ENCODE data around the gene NUCB1. TPM values are rescaled to one million over a fixed set of nuclear protein-coding genes. Genes with fewer than 3 reads are reported as not detected.

Gene NUCB1
- total and polyA plus RNA-seq, 2 donors (not counting 3 experiments of a cell fraction or from before 2014, with no cell fraction given), result 194 to 231 TPM

DNA sequence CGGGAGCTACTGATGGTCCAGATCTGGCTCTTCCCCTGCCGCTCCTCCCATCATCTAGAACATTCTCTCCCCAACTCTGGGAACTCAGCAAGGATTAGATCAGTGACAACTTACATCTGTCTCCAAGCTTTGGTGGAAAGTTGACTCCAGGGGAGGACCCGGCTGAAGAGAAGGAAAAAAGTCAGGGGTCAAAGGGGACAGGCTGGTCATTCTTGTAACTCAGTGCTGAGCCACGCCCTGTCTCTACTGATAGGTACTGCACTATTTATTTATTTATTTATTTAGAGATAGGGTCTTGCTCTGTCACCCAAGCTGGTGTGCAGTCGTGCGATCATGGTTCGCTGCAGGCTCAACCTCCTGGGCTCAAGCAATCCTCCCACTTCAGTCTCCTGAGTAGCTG is 46.0 kb upstream of the NUCB1 start:
- Histone ChIP-seq H4K20me1 (replicated peaks; ENCODE audit: control insufficient read depth, extremely low read depth, insufficient read depth, low read length) (no peaks in the 10 kb centered on the region), H3K4me2 (ENCODE audit: insufficient read depth, low read length) (no peak overlapping the region), H3K9ac (replicated peaks; ENCODE audit: extremely low read depth, insufficient read depth, low read length) (no peak overlapping the region), H3K79me2 (ENCODE audit: control insufficient read depth, insufficient read depth, low read length) (no peaks in the 10 kb centered on the region), H3K4me1 (ENCODE audit: control insufficient read depth, extremely low read depth, insufficient read depth, low read length) (no peaks in the 10 kb centered on the region), H3K9me1 (replicated peaks; ENCODE audit: control insufficient read depth, extremely low read depth, insufficient read depth, low read length) (no peaks in the 10 kb centered on the region), H3K9me3 (replicated peaks; ENCODE audit: control insufficient read depth, insufficient read depth, low read length) (no peaks in the 10 kb centered on the region), H3K27me3 (ENCODE audit: control insufficient read depth in 2 of 2, insufficient read depth in 2 of 2, low read length in 2 of 2) (no peaks in the 10 kb centered on the region), H3K36me3 (ENCODE audit: control insufficient read depth in 2 of 2, extremely low read depth in 1 of 2, insufficient read depth in 2 of 2, low read length in 2 of 2) (no peaks in the 10 kb centered on the region), H3K4me3 (replicated peaks in 1 of 3; ENCODE audit: insufficient read depth in 1 of 3, low read depth in 1 of 3, low read length in 3 of 3) (no peak overlapping the region), H3K27ac (ENCODE audit: insufficient read depth, low read depth, low read length) (no peak overlapping the region), H2AFZ (ENCODE audit: low read depth, low read length) (no peak overlapping the region)
- ChIA-PET POLR2A (interaction anchor here (1.7 kb wide), 1 partner anchor 18 kb away, joined by 4 read pairs; the partner anchor contains the start of gene PPP1R15A), CTCF (interaction anchor here (1.1 to 6.7 kb wide), 4 partner anchors 12 to 117 kb away, joined by 3 to 47 read pairs (median 16); no protein-coding TSS in a partner anchor)
- no TSS peak for BruUV-seq (replicated peaks)
- no peak for TF ChIP-seq POLR2A (IDR thresholded peaks at IDR 0.05; ENCODE audit: low read depth, low read length)
- TF ChIP-seq EZH2 (IDR thresholded peaks at IDR 0.05; ENCODE audit: borderline replicate concordance, low read depth, low read length, severe bottlenecking), result no peak
- no peak for TF ChIP-seq POLR2AphosphoS5 (IDR thresholded peaks at IDR 0.05; ENCODE audit: insufficient read depth, low read depth, low read length)
- TF ChIP-seq, protein P1, sequence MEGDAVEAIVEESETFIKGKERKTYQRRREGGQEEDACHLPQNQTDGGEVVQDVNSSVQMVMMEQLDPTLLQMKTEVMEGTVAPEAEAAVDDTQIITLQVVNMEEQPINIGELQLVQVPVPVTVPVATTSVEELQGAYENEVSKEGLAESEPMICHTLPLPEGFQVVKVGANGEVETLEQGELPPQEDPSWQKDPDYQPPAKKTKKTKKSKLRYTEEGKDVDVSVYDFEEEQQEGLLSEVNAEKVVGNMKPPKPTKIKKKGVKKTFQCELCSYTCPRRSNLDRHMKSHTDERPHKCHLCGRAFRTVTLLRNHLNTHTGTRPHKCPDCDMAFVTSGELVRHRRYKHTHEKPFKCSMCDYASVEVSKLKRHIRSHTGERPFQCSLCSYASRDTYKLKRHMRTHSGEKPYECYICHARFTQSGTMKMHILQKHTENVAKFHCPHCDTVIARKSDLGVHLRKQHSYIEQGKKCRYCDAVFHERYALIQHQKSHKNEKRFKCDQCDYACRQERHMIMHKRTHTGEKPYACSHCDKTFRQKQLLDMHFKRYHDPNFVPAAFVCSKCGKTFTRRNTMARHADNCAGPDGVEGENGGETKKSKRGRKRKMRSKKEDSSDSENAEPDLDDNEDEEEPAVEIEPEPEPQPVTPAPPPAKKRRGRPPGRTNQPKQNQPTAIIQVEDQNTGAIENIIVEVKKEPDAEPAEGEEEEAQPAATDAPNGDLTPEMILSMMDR (IDR thresholded peaks at IDR 0.05; ENCODE audit: extremely low read depth in 1 of 2, insufficient read depth in 1 of 2, low read depth in 1 of 2, low read length in 2 of 2), result no peak
- no peak for TF ChIP-seq FOS (IDR thresholded peaks at IDR 0.05; ENCODE audit: borderline replicate concordance, insufficient read depth, low read length)
- TF ChIP-seq, protein P2, sequence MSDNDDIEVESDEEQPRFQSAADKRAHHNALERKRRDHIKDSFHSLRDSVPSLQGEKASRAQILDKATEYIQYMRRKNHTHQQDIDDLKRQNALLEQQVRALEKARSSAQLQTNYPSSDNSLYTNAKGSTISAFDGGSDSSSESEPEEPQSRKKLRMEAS (IDR thresholded peaks at IDR 0.05; ENCODE audit: insufficient read depth, insufficient read length), result no peak
- TF ChIP-seq GATA2 (IDR thresholded peaks at IDR 0.05; ENCODE audit: insufficient read depth, insufficient read length, low read depth, low read length), result no peak
- TF ChIP-seq JUN (IDR thresholded peaks at IDR 0.05; ENCODE audit: borderline replicate concordance, insufficient read depth, insufficient read length, low read depth), result no peak
- TF ChIP-seq MYC (IDR thresholded peaks at IDR 0.05; ENCODE audit: low read depth, low read length), result no peak
- intact Hi-C loops (cut with micrococcal nuclease), result no loop called here
- DNase-seq (ENCODE audit: low read depth, low spot score) (no peak), FAIRE-seq (no peak)
- dilution Hi-C loops (cut with MboI; ENCODE audit: extremely low pct_ligation_motif_present, low sequenced_read_pairs), result no loop called here

All from endothelial cell of umbilical vein (primary cell).